GM03348 (cell line): ENCODE results near the gene KLHL29.
A peak's percentile ranks its signal among the peaks of the same experiment; 100 is the strongest.

ENCODE experiments used
- DNase-seq: peaks from one replicate; pipeline ENCODE4 v3.0.0; 2012; ENCODE audit warnings: low spot score

KLHL29 gene

GRCh38 chr2:23394700-23395099 is 9.7 kb downstream of the KLHL29 start:
- no peak for DNase-seq

DNA sequence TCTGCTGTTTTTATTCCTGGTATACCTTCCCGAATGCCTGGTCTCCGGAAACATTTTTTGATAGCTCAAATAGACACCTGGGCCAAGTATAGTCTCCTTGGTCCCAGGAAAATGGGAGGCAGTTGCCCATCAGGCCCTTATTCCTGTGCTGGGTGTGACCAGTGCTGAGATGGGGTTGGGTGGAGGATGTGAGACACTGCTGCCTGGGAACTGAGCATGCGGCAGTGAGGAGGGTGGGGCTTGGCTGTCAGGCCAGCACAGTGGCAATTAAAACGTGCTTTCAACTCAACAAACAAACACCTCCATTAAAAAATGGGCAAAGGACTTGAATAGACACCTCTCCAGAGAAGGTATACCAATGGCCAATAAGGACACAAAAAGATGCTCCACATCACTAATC is 12.5 kb downstream of the KLHL29 start:
- no peak for DNase-seq

DNA sequence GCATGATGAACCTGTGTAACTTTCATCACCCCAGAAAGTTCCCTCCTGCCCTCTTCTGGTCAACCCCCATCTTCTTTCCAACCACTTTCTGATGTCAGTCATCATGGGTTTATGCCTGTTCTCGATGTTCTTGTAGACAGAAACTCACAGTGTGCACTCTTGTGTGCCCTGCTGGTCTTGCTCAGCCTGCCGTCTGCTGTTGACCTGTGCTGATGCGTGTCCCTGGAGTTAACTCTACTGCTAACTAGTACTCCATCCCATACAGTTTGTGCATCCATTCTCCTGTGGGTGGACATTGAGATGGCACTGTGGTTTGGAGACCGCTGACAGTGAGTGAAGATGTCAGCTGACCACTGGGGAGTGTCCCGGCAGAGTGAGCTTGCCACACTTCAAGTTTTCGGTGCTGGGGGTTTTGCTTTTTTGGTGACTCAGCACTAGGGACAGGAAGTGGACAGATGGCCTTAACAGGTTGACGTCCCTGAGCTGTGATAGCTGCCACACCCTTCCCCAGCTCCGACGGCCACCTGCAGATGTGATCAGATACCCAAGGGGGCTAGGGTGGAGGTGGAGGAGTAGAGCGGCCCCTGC is 14.8 kb downstream of the KLHL29 start:
- DNase-seq = no peak

DNA sequence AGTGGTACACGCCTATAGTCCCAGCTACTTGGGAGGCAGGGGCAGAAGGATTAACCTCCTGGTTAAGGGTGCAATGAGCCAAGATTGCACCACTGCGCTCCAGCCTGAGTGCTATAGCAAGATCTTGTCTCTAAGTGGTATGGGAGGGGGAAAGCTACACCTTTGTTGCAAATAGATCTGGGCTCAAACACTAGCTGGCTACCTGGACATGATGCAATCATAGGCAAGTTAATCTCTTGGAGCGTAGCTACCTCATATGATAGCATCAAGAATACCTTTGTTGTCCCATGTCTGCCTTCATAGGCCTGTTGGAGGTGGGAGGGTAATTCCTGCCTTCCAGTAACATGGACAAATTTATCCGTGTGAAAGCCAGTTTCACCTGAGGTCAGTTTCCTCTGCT is 15.7 kb downstream of the KLHL29 start:
- no peak for DNase-seq

DNA sequence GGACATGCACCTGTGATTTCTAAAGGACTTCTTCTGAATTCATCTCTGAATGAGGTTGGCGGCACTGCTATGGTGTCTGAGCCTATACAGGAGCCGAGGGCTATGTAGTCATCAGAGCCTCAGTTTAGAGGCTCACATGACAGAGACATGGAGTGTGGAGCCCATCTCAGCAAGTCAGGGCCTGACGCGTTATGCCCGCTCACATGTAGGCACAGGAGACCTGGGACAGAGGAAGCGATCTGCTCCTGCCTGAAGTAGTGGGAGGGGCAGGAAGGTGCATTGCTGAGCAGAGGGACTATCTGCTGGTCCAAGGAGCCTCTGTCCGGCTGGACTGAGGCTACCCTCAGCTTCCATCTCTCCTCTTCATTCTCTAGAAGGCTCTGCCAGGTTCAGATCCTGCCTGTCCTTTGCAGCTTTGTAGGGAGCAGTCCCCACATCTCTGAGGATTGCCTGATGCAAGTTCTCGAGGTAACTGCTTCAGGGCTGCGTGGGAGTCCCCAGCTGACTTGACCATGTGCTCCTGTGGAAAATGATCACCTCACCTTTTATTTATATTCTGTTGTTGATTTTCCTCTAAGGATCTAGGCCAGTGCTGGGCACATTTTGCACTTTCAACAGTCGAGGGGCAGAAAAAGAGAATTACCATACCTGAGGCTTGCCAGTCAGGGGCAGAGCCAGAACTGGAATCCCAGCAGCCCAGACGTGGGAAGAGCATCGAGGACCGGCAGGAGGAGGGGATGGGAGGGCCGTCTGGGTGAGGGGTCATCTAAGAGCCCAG is 16.6 kb downstream of the KLHL29 start:
- no peak for DNase-seq

DNA sequence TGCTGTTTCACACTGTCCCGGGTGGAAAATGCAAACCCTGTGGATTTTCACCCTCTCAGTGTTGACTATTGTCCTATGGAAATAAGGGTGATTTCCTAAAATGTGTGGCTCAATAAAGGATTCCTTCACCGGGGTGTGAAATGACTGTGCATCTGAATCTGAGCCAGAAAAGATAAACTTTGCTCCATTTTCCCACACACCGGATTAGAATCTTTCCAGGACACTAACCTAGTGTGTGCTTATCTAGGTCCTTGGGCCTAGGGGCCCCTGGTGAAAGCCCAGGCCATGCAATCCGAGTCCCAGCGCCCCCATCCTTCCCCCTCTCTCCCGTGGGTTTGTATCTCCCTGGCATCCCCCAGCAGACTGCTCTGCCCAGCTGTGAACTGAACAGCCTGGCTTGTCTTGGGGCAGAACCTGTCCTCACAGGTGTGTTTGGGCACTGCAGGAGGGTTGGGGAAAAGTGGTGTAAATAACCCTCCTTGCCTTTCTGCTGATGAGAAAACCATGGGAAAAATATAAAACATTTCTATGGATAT is 17.3 kb downstream of the KLHL29 start:
- no peak for DNase-seq

GRCh38 chr2:23404426-23404825 is 19.4 kb downstream of the KLHL29 start:
- DNase-seq = peak; percentile 75

DNA sequence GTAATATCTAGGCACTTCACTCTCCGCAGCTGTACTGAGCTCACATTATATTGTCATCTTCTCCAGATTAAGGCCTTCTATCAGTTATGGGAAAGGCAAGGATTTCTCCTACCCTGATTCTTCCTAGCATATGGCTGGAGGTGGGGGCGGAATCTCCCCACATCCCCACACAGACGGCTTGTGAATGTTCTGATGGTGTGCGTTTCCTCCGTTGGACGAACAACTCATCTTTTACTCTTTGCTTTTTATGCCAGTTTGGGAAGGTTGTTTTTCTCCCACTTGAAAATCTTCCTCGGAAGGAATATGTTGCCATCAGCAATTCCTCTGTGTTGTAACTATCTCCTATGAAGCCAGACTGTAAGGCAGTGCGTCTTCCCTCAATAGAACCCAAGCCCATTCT is 24.3 kb downstream of the KLHL29 start:
- DNase-seq = no peak

DNA sequence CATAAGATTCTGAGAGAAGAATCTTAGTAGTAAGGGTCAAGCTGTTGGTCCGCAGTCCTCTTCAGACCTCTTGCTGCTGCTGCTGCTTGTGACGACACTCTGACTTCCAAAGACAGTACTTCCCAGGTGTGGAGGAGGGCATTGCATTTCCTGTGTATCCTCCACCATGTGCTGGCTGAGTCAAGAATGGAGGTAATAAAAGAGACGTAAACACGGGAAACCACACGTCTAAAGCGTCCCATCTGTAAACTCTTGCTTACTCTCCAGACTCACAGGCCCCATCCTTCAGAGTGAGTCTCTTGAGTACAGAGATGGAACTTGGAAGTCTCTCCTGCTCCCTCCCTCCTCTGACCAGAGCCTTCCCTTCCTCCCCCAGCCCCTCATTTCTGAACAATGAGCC is 25.6 kb downstream of the KLHL29 start:
- DNase-seq = no peak

DNA sequence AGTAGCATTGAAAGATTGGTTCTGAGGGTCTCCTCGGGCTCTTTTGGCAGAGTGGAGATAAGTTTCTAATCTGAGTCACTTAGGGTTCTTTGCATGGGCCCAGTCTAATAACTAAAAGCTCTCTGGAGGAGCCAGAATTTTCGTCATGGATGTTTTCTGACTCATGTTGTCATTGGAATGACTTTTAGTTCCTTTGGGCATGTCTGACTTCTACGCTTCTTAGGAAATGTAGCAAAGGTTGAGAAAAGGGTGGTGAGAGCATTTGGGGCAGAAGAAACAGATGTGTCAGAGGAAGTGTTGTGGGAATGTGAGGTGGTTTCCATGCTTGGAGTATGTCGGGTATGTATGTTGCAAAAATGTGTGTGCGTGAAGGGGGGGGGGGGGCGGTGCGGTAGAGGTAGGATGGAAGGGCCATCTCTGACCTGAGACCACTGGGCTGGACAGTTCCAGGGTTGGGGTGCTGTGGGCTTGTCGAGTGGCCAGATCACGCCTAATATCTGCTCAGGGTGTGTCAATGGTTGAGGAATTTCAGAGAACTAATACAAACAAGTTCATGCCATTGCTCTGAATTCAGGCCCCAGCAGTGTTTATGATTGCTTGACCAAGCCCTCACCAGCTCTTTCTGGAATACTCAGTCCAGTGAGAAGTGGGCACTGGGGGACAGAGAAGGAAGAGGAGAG is 26.9 kb downstream of the KLHL29 start:
- peak; percentile 81 for DNase-seq

DNA sequence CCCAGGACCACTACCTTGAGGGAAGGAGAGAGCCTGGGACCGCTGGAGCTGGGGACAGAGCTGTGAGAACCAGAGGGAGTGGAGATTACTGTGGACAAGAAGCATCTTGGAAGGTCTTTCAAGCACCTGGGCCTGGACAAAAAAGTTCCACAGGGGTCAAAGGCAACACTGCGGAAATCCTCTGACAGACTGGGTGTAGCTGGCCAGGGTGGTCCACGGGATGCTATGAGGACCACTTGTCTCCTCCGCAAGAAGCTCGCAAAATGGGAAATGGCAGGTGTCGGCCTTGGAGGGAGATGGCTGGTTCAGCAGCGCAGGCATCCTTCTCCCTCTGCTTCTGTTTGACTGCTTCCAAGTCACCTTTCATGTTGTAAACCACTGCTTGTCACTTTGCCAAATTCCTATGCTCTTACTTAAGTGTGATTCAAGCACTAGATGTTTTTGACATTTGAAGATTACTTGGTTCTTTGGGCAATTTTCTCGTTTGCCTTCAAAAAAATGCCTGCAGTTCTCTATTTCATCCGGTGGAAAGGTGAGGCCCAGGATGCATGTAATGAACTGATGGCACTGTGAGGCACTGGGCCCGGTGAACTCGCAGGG is 27.7 kb downstream of the KLHL29 start:
- no peak for DNase-seq

DNA sequence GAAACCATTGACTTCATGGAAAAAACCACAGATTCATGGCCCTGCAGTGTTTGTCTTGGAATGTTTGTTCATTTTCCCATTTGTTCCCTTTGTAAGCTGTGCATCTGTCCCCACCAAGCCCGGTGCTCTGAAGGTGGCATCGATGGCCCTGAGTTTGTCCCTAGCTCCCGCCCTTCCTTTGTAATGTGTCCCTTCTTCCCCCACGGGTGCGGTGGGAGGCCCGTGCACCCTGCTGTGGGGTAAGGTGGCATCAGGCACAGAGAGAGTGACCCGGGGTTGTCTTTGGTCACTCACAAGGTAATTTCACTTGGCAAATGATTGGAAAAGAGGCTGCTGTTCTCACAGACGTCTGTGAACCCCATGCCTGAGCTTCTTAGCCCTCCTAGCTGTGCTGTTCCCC is 28.7 kb downstream of the KLHL29 start:
- DNase-seq = no peak

GRCh38 chr2:23414106-23414505 is 29.1 kb downstream of the KLHL29 start:
- DNase-seq = no peak

GRCh38 chr2:23414871-23415270 is 29.9 kb downstream of the KLHL29 start:
- no peak for DNase-seq

DNA sequence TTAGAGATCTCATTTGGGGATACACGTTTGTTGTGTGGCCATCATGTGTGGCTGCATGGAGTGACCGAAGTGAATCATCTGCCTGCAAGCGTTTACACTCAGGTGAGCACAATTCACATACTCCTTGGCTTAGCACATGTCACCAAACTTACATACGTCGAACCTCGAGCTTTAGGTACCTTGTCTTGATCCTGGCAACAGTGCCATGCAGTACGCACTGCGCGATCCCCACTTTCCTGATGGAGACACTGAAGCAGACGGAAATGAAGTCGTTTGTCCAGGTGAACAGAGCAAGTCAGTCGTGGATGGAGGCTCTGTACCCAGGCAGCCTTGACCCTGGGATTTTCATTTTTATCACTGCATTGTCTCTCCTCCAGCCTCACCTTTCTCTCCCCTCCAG is 32.3 kb downstream of the KLHL29 start:
- no peak for DNase-seq

- no peak for DNase-seq
These were observed 33.1 kb downstream of the KLHL29 start for GRCh38 chr2:23418056-23418455.

DNA sequence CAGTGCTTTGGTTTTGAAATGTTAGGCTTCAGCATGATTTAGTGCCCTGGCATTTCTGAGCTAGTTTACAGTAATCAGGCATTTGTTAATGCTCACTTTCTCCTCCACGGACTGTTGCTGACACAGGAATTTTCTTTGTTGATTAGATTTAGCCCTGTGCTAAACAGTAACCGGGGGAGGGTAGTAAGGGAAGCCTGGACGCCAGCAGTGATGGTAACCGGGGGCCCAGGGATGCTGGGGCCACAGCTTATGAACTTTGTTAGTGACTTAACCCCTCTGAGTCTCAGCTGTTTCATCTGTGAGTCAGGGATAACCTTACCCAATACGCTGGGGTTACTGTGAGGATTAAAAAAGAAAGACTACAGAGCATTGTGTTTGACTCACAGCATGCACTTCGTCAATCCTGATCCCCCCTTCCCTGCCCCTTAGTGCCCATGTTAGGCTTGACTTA is 33.5 kb downstream of the KLHL29 start:
- peak; percentile 67 for DNase-seq

DNA sequence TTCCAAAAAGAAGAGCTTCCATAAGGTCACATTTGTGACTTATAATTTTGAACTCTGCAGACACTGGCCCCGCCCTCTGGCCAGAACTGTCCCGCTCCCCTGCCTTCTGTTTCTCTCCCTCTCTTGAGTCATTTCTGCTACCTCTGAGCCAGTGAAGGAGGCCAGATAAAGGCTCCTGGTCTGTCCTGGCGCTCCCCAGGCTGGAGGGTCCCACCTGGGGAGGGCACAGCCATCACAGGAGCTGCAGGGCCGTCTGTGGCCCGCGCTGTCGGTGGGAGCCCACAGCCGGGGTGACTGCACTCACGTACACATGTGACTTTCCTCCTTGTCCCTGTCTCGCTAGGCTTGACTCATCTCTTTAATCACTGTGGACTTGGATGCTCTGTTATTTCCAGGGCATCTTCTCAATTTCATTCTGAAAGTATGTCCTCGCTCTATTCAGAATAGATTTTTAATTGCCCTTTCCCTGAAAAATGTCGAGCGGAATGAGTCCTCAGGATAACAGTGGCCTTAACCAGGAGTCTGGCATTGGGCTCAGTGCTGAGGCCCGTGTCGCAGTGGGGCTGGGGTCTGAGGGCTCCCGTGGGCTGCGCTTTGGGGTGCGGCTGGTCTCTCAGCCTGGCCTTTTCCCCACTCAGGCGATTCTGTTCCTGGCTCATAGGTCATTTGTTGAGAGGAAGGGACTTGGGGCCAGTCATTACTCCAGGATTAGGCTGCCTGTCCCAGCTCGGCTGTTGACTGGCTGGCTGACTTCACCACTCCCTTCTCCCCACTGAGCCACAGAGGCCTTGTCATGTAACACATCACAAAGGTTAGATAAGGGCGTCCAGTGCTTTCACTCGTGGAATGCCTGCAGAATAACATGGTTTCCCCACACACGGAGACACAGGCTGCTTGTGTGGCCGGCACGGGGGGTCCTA is 34.5 kb downstream of the KLHL29 start:
- DNase-seq = no peak

GRCh38 chr2:23420091-23420839 is 35.3 kb downstream of the KLHL29 start:
- DNase-seq = no peak

GRCh38 chr2:23420840-23421476 is 36.0 kb downstream of the KLHL29 start:
- DNase-seq = no peak
